Suprapubic skin (tissue), 4 donors: ENCODE results near the gene BNIP2. TPM values are rescaled to one million over a fixed set of nuclear protein-coding genes. Genes with fewer than 3 reads are reported as not detected.

Experiments used
- DNase-seq, 2 donors: peaks; one replicate each; pipeline ENCODE4 v3.0.0-alpha.2; 2019; ENCODE audit warnings: low spot score in 2 of 2
- H3K27ac ChIP-seq: fragments of 200-600 bp; sonication (generic); one replicate; pipeline ENCODE4 v1.5.1; 2019
- H3K27me3 ChIP-seq: fragments of 200-600 bp; sonication (generic); one replicate; pipeline ENCODE4 v1.5.1; 2019
- H3K36me3 ChIP-seq: fragments of 200-600 bp; sonication (generic); one replicate; pipeline ENCODE4 v1.5.1; 2019
- H3K4me1 ChIP-seq: fragments of 200-600 bp; sonication (generic); one replicate; pipeline ENCODE4 v1.5.1; 2019
- H3K4me3 ChIP-seq: fragments of 200-600 bp; sonication (generic); one replicate; pipeline ENCODE4 v1.5.1; 2019; ENCODE audit warnings: mild to moderate bottlenecking
- H3K9me3 ChIP-seq: fragments of 200-600 bp; sonication (generic); one replicate; pipeline ENCODE4 v1.5.1; 2019
- EP300 ChIP-seq: sonication (generic); formaldehyde crosslinking; IDR thresholded peaks from one replicate; pipeline ENCODE4 v1.6.1; 2017; ENCODE audit warnings: antibody characterized with exemption
- POLR2A ChIP-seq, 2 donors: fragments of 450-650 bp; IDR thresholded peaks; one replicate each; pipeline ENCODE4 v1.6.1; 2017; ENCODE audit warnings: antibody characterized with exemption in 2 of 2, mild to moderate bottlenecking in 2 of 2, moderate library complexity in 2 of 2
- POLR2AphosphoS5 ChIP-seq, 3 donors: sonication (generic); formaldehyde crosslinking; IDR thresholded peaks; one replicate each; pipeline ENCODE4 v1.6.1; 2017; ENCODE audit warnings: antibody characterized with exemption in 3 of 3
- WGBS: methylation state at CpG from one replicate; pipeline ENCODE4 v1.1.5; 2018; 5-methylcytosine and 5-hydroxymethylcytosine counted together
- total RNA-seq, 4 donors: library from RNA; depleted of rRNA; stranded (reverse); fragments of >200 nt; gene quantifications; one replicate each; pipeline ENCODE4 v1.1.0, GENCODE V29; 2016
- TF ChIP-seq, protein P1 (sequence below), 2 donors: fragments of 200-600 bp in 1 of 2; fragments of 450-650 bp in 1 of 2; sonication (generic) in 1 of 2; IDR thresholded peaks; one replicate each; pipeline ENCODE4 v1.5.1; 2016 to 2019; ENCODE audit warnings: antibody characterized with exemption in 2 of 2, mild to moderate bottlenecking in 1 of 2, moderate library complexity in 1 of 2

Gene BNIP2
- total RNA-seq, 4 donors from 2014 or later: 95.4 to 146 (median 114) TPM

DNA sequence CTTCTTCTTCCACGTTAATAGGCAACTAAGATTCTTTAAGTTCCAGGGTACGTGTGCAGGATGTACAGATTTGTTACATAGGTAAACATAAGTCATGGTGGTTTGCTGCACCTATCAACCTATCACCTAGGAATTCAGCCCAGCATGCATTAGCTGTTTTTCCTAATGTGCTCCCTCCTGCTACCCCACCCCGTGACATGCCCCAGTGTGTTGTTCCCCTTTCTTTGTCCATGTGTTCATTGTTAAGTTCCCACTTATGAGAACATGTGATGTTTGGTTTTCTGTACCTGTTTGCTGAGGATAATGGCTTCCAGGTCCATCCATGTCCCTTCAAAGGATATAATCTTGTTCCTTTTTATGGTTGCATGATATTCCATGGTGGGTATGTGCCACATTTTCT, 52.9 kb downstream of the BNIP2 start:
- TF ChIP-seq EP300 (no peak), POLR2A (IDR thresholded peaks at IDR 0.05) (no peak), POLR2AphosphoS5 (IDR thresholded peaks at IDR 0.05) (no peak)
- TF ChIP-seq, protein P1, sequence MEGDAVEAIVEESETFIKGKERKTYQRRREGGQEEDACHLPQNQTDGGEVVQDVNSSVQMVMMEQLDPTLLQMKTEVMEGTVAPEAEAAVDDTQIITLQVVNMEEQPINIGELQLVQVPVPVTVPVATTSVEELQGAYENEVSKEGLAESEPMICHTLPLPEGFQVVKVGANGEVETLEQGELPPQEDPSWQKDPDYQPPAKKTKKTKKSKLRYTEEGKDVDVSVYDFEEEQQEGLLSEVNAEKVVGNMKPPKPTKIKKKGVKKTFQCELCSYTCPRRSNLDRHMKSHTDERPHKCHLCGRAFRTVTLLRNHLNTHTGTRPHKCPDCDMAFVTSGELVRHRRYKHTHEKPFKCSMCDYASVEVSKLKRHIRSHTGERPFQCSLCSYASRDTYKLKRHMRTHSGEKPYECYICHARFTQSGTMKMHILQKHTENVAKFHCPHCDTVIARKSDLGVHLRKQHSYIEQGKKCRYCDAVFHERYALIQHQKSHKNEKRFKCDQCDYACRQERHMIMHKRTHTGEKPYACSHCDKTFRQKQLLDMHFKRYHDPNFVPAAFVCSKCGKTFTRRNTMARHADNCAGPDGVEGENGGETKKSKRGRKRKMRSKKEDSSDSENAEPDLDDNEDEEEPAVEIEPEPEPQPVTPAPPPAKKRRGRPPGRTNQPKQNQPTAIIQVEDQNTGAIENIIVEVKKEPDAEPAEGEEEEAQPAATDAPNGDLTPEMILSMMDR (IDR thresholded peaks at IDR 0.05): no peak
- H3K27ac ChIP-seq: no peak overlapping the region
- no peak for DNase-seq
- WGBS: 88% methylated on average over 3 of the region's 3 CpGs
- no peaks in the 10 kb centered on the region for H3K9me3 ChIP-seq
- no peaks in the 10 kb centered on the region for H3K4me1 ChIP-seq
- H3K4me3 ChIP-seq: no peak overlapping the region
- peaks cover 26% of the 10 kb centered on the region for H3K36me3 ChIP-seq
- H3K27me3 ChIP-seq: no peaks in the 10 kb centered on the region

DNA sequence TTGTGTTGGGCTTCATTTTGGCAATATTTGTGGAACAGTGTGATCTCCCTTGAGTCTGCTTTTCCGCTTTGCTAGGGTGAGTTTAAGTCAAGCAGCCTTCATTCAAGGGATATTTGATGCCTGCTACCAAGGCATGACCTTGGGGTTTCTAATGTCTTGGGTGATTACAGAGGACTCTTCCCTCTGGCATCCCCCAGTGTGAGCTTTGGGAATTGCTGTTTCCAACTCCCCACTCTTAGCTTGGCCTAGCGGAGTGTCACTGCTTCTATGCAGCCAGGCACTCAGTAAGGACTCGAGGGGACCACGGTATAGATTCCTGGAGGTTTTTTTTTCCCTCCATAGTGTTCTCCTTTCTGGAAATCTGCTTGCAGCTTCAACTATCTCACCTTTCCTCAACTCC, 56.4 kb downstream of the BNIP2 start:
- Histone ChIP-seq H3K4me3 (no peak overlapping the region), H3K27me3 (no peaks in the 10 kb centered on the region), H3K9me3 (no peaks in the 10 kb centered on the region), H3K4me1 (no peaks in the 10 kb centered on the region), H3K36me3 (peaks cover 5% of the 10 kb centered on the region), H3K27ac (no peak overlapping the region)
- DNase-seq: no peak
- 64% methylated on average over 4 of the region's 4 CpGs for WGBS
- TF ChIP-seq POLR2AphosphoS5 (IDR thresholded peaks at IDR 0.05): no peak
- no peak for TF ChIP-seq EP300
- TF ChIP-seq, protein P1 (IDR thresholded peaks at IDR 0.05): no peak
- TF ChIP-seq POLR2A (IDR thresholded peaks at IDR 0.05): no peak

DNA sequence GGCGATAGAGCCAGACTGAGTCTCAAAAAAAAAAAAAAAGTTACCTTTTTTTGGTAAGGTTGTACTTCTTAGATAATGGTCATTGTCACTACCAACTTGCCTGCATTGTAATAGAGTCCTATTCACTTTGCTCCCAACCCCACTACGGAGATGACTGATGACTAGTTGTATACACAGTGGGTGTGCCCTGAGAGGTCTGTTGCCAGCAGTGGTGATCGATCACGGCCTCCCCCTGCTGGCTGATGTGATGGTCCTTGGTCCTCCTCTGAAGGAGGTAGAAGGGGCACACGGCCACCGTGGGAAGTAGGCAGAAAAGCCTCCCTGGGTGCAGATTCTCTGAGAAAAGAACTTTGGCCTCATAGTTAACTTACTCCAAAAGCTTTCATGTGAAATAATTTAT, 66.8 kb downstream of the BNIP2 start:
- H3K27ac ChIP-seq: no peak overlapping the region
- no peak for DNase-seq
- no peaks in the 10 kb centered on the region for H3K36me3 ChIP-seq
- no peak for TF ChIP-seq EP300
- TF ChIP-seq POLR2A (IDR thresholded peaks at IDR 0.05): no peak
- no peak for TF ChIP-seq POLR2AphosphoS5 (IDR thresholded peaks at IDR 0.05)
- TF ChIP-seq, protein P1 (IDR thresholded peaks at IDR 0.05): no peak
- H3K4me1 ChIP-seq: no peaks in the 10 kb centered on the region
- peaks cover 5% of the 10 kb centered on the region for H3K27me3 ChIP-seq
- H3K4me3 ChIP-seq: no peak overlapping the region
- no peaks in the 10 kb centered on the region for H3K9me3 ChIP-seq
- 30% methylated on average over 6 of the region's 6 CpGs for WGBS

DNA sequence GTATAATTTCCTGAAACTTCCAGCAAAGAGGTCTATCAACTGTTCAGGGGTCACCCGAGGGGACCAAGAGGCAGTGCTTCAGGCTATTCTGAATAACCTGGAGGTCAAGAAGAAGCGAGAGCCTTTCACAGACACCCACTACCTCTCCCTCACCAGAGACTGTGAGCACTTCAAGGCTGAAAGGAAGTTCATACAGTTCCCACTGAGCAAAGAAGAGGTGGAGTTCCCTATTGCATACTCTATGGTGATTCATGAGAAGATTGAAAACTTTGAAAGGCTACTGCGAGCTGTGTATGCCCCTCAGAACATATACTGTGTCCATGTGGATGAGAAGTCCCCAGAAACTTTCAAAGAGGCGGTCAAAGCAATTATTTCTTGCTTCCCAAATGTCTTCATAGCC, 70.7 kb downstream of the BNIP2 start:
- no peak overlapping the region for H3K27ac ChIP-seq
- H3K36me3 ChIP-seq: no peaks in the 10 kb centered on the region
- no peak overlapping the region for H3K4me3 ChIP-seq
- no peak for TF ChIP-seq POLR2AphosphoS5 (IDR thresholded peaks at IDR 0.05)
- TF ChIP-seq EP300: no peak
- TF ChIP-seq, protein P1 (IDR thresholded peaks at IDR 0.05): no peak
- TF ChIP-seq POLR2A (IDR thresholded peaks at IDR 0.05): no peak
- no peak for DNase-seq
- WGBS: 71% methylated on average over 3 of the region's 4 CpGs
- H3K4me1 ChIP-seq: peaks cover 2% of the 10 kb centered on the region
- H3K27me3 ChIP-seq: peaks cover 9% of the 10 kb centered on the region
- no peaks in the 10 kb centered on the region for H3K9me3 ChIP-seq

DNA sequence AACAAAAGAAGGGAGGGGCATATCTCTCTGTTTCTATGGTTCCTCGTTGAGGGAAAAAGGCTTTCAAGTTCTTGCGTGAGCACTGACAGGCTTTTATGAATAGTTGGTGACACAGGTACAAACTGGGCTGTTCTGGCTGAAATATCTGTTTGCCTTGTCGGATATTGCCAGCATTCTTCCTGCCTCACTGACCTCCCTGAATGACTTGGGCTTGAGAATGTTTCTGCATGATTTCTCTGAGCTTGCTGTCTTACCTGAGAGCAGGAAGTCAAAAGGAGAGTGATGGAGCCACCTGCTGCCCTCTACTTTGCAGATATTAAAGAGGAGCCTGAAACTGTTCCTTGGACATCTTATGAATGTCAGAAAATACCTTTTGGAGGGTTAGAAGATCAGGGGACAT, 72.7 kb downstream of the BNIP2 start:
- peaks cover 9% of the 10 kb centered on the region for H3K27me3 ChIP-seq
- no peak overlapping the region for H3K27ac ChIP-seq
- 73% methylated on average over 3 of the region's 3 CpGs for WGBS
- H3K4me3 ChIP-seq: no peak overlapping the region
- no peaks in the 10 kb centered on the region for H3K9me3 ChIP-seq
- TF ChIP-seq POLR2AphosphoS5 (IDR thresholded peaks at IDR 0.05) (no peak), POLR2A (IDR thresholded peaks at IDR 0.05) (no peak), EP300 (no peak)
- TF ChIP-seq, protein P1 (IDR thresholded peaks at IDR 0.05): no peak
- H3K36me3 ChIP-seq: no peaks in the 10 kb centered on the region
- H3K4me1 ChIP-seq: peaks cover 2% of the 10 kb centered on the region
- DNase-seq: no peak
